HG03095 (cell line): ENCODE data around the gene CAMK2N1.
"Not testable (repeated sequence)": the region's sequence is repeated elsewhere in the genome, so short reads cannot be mapped to it uniquely, and the experiment has no call there.

Experiments
- ATAC-seq: cut with Tn5 transposase; IDR thresholded peaks from one replicate; pipeline ENCODE4 v1.9.1; 2021; ENCODE audit warnings: moderate library complexity; ENCODE audit not compliant: unreplicated experiment

CAMK2N1 gene

DNA sequence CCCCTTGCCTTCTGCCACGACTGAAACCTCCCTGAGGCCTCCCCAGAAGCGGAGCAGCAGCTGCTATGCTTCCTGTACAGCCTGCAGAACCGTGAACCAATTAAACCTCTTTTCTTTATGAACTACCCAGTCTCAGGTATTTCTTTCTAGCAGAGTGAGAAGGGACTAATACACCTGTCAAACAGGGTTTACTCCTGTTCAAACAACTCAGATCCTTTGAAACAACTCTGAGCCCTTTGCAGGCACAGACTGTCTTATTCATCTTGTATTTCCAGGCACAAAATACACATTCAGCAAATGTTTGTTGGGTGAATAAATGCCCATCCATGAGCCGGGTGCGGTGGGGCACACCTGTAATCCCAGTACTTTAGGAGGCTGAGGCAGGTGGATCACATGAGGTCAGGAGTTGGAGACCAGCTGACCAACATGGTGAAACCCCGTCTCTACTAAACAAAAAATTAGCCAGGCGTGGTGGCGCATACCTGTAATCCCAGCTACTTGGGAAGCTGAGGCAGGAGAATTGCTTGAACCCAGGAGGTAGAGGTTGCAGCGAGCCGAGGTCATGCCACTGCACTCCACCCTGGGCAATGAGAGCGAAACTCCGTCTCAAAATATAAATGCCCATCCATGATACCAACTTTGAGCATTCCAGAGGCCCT lies 10.8 kb upstream of the CAMK2N1 start:
- ATAC-seq, result not testable (repeated sequence)

DNA sequence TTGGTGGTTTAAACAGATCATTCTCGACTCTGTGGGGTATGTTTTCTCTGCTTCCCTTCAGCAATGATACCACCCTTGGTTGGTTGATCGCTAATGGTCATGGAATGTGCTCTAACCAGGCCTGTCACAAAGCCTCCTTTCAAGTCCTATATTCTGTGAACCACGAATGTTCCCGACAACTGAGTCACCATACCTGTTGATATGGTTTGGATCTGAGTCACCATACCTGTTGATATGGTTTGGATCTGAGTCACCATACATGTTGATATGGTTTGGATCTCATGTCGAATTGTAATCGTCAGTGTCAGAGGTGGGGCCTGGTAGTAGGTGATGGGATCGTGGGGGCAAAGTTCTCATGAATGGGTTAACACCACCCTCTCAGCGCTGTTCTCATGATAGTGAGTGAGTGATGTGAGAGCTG lies 10.2 kb upstream of the CAMK2N1 start:
- ATAC-seq, result no peak

DNA sequence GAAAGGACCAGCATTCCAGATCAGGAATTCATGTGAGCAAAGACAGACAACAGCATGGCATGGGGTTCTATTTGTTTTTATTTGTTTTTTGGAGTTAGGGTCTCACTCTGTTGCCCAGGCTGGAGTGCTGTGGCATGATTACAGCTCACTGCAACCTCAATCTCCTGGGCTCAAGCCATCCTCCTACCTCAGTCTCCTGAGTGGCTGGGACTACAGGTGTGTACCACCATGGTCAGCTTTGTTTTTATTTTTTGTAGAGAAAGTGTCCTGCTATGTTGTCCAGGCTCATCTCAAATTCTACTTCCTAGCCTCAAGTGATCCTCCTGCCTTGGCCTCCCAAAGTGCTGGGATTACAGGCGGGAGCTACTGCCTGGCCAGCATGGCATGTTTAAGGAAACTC lies 9.7 kb upstream of the CAMK2N1 start:
- ATAC-seq, result no peak

DNA sequence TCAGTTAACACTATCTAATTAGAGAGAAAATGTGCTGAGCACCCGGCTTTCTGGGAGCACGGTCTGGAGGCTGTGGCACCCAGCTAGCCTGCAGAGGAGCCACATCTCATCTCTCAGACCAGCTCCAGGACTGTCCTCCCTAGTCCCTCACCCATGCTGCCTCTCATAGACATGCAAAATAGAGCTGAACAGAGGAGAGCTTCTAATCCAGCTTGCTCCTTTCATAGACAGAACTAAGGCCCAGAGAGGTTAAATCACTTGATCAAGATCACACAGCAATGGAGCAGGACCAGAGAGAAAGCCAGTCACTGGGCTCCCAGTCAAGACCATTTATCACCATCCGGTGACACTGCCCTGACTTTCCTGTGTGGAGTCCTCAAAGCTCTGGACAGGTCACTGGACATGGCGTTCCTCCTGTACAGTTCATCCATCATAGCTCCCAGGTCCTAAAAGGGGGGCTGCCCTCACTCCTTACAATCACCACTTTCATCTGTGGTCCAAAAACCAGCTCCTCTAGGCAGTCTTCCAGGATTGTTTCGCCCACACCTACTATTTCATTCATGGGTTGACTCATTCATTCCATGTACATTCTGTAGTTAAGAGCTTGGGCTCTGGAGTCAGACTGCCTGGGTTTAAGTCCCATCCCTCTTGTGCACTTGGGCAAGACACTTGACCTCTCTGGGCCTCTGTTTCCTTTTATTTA lies 8.8 kb upstream of the CAMK2N1 start:
- ATAC-seq, result no peak

DNA sequence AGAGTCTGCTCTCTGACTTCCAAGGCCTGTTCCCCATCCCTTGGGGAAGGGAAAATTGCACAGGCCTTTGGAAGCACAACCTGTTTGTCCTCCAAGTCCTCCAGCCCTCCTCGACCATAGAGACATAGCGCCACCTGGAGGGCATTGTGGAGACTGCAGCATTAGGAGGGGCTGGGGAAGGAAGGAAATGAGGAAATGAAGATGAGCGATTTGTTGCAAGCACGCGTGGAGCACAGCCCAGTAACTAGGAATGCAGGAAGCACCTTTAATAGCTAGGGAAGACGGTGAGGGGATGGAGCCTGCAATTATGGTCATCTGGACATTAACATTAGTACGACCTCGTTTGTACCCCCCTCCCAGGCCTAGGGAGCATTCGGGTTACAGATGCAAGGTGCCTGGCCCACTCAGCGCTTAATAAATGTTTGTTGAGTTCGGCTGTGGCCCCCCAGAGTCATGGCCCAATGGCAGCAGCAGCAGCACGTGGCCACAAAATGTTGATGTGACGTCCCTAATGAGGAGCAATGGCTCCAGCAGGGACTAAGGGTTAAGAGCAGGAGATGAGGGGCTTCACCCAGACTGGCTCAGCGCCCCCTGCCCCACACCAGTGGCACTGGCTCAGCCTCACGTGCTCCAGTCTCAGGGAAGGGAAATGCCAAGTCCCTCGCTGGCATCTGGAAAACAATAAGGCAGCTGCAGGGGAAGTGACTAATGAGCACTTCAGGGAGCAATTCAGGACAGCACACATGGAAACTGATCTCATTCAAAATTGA lies 8.0 kb upstream of the CAMK2N1 start:
- ATAC-seq, result no peak

DNA sequence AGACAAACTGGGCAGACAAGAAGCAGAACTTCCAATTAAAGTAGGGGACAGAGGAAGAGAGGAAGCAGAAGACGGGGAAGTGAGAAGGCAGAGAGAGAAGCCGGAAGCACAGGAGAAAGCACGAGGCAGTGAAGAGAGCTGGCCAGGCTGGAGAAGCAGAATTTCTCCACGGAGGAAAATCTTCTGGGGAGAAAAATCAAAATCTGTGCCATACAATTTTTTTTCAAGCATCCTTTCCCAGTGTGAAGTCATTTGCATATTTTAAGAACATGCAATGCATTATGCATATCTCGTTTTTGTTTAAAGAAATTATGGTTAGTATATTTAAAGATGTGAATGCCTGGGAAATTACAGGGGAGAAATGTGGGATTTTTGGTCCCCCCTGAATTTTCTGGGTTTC lies 7.3 kb upstream of the CAMK2N1 start:
- no peak for ATAC-seq

DNA sequence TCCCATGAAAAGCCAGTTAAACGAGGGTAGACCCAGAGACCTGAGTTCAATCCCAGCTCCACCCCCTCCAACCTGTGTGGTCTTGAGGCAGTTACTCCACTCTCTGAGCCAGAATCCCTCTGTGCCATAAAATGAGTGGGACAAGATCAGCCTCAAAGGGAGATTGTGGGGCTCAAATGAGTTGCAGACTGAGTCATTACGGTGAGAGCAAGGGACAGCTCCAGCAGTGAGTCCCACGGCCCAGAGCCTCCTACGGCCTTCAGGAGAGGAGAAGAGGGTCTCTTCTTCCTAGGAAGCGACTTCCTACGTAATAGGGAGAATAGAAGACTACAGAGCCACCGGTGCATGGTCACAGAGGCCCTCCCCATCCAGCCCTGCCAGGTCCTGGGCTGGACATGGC lies 6.7 kb upstream of the CAMK2N1 start:
- ATAC-seq, result no peak

DNA sequence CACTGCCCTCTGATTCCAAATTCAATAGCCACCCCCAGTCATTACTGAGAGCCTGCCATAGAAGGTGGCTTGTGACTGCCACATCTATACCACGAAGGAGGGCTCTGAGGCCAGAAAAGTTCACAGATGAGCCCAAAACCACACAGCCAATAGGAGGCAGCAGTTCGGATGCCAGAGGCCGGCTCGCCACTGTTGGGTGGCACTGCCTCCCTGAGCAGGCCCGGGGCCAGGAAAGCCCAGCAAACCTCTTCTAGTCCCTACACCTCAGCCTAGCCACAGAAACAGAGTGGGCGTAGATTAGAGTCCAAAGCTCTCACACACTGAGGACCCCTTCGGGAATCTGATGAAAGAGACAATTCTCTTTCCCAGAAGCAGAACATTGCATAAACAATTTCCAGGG lies 5.9 kb upstream of the CAMK2N1 start:
- no peak for ATAC-seq

DNA sequence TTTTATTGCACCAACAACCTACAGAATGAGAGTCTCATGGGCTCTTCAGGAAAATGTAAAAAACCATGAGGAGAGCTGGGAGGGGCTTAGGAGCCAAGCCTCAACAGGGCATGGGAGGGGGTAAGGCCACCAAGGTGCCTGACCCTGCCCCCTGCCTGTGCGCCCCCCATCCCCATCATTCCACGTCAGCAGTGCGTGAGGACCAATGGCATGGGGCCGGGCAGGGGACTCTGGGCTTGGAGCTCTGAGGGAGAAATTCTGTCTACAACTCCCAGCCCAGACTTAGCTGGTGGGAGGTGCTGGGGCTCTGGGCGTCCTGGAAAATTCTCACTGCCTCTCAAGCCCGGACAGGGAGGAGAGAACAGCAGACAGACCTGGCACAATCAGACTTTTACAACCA lies 5.2 kb upstream of the CAMK2N1 start:
- ATAC-seq, result no peak

DNA sequence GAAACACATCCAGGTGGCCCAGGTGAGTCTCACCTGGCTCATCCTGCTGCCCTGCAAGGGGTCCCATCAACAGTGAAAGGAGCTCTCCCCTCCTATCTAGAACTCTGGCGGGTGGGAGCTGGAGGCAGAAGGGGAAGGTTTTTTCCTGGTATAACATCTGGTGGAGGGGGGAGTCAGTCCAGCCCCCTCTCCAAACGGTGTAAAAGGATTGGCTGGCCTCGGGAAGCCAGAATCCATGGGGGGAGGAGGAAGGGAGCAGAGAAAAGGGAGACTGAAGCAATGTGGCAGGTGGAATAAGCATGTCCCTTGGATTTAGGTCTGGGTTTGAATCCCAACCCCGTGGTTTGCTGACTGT lies 1.2 kb upstream of the CAMK2N1 start:
- no peak for ATAC-seq

DNA sequence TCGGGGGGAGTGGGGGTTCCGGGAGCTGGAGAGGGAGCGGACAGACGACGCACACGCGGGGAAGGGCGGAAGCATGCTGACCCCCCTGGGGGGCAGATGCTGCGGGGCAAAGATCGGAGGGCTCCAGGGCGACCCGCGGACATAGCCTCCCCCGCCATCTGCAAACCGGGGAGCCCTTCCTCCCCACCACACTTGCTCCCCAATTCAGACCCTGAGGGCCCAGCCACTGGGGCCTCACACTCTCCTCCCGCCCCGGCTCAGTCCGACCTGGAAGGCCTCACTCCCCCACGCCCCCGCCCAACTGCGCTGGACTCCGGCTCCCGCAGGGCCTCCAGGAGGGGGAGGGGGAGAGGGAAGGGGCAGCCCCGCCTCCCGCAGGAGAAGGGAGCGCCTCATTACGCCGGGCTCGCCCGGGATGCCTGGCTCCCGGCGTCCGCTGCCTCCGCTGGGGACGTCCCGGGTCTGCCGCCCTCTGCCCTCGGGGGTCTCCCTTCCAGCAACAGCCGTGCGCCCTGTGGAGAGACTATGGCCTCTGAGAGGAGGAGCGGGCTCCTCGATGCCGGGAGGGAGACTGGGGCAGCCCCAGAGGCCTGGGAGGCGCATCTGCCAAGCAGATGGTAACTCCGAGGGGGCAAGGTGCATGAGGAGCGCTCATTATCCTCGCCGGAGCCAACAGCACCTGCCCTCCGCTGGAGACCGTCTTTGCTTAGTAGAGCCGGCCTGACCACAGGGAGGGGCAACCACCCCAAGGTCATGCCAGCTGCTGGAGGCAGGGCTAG lies 636 bp upstream of the CAMK2N1 start:
- no peak for ATAC-seq

DNA sequence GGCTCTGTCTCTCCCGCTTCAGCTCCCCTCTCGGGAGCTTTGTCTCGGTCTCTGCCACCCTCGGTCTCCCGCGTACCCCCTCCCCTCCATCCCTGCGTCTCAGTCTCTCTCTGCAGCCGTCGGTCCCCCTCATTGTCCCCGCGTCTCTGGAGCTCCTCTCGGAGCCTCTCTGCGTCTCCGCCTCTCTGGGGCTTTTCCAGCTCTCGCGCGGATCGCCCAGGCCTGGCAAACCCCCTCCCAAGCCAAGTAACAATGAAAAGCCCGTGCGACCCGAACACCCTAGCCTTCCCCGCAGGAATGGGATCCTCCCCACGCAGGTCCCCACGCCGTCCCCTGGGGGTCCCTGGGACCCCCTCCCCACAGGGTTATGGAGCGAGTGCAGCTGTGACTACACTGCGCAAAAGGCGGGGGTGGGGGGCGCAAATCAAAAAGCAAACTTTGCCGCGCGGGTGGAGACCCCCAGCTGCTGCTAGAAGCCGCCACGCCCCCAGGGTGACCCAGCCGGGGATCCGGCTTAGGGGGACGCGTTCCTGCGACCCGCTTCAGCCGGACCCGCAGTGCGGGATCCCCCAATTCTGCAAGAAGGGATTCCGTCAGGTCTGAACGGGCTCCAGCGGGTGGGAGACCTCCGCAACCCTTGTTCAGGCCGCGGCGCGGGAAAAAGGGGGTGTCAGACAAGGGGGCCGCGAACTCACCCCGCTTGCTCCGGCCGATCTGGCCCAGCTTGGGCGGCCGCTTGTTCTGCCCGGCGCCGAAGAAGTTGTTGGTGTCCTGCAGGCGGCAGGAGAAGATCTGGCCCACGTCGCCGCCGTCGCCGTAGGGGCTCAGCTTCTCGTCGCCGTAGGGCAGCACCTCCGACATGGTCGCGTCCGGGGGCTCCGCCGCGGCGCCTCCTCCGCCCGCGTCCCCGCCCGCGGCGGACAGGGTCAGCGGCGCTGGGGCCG lies 1.2 kb downstream of the CAMK2N1 start:
- ATAC-seq, result no peak

DNA sequence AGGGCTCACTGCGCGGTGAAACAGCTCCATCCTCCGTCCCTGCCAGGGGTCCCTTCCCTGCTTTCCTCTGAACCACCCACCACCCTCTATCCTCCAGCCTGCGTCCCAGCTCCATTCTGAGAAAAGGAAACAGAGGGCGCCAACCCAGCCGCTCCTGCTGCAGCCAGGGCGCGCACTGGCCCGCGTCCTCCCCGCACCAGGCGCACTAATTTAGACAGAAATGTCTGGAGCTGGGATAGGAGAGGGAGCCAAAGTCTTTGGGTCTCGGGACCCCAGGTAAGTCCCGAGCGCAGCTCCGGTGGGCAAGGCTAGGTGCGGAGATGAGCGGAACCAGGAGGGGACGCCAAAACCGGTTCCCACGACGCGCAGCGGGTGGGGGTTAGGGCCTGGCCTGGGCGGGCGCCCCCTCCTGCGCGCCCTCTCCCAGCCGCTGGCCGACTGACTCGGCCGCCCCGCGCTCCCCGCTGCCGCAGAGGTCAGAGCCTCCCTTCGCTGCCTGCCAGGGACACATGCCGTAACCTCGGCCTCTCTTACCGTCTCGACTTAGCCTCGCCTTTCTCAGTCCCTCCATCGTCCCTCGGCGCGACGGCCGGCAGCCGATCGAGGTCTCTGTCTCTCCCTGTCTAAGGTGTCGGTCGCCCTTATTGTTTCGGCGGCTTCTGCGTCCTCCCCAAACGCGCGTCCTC lies 2.0 kb downstream of the CAMK2N1 start:
- ATAC-seq, result no peak

DNA sequence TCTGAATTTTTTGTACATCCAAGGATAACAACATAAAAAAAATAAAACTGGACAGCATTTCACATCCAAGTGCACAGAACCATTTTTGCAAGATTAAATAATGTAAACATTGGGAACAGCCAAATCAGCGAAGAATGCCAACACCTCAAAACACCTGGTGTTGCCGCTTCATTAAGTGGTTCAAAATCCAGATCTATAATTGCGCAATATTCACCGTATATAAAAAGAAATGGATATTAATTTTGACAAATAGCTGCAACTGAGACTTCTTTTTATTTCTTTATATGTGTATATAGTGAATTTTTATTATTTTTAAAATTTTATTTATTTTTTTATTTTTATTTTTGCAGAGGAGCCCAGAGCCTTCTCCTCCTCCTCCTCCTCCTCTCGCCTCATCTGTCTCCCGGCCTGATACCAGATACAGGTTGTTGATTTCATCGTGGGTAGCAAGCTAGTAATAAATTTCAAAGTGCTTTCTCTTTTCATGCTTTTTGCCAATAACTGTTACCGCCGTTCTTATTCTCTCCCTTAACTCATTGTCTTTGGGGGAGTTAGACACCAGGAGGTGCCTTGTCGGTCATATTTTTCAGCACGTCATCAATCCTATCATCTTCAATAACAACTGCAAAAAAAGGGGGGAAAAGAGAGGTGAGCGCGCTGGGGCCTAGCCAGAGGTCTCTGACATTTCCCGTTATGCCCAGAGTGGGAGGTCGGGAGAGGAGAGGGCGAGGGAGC lies 2.7 kb downstream of the CAMK2N1 start:
- ATAC-seq, result no peak

DNA sequence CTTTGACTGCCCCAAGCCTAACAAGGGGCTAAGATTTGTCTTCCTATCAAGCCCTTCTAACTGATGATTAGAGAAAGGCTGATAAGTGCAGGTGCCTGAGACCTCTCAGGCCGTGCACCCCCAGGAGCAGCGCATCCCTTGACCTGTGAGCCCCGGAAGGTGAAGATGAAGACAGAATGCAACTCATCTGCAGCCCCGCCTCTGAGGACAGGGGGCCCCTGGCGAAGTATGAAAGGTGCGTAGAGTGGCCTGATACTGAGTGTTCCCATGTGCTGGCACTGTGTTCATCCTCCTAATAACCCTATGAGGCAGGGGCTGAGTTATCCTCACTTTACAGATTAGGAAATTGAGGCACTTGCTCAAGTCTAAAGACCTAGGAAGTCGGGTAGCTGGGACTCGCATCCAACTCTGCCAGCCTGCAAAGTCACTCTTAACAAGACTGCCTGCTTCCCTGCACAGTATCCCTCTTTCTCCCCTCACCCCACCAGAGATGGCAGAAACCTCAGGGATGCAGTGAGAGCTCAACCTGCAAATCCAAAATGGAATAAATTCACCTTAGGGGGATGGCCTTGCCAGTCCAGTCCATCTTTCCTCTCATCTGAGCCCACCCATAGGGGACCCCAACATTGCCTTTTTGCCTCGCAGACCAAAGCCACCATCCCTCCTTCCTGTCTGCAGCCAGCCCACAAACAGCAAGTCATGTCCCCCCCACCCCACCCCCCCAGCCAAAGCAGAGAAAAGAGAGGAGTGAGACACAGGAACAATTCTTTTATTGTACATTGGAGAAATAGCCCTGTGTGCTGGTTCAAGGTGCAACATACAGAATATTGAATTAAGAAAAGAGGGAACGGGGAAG lies 4.1 kb downstream of the CAMK2N1 start:
- no peak for ATAC-seq

DNA sequence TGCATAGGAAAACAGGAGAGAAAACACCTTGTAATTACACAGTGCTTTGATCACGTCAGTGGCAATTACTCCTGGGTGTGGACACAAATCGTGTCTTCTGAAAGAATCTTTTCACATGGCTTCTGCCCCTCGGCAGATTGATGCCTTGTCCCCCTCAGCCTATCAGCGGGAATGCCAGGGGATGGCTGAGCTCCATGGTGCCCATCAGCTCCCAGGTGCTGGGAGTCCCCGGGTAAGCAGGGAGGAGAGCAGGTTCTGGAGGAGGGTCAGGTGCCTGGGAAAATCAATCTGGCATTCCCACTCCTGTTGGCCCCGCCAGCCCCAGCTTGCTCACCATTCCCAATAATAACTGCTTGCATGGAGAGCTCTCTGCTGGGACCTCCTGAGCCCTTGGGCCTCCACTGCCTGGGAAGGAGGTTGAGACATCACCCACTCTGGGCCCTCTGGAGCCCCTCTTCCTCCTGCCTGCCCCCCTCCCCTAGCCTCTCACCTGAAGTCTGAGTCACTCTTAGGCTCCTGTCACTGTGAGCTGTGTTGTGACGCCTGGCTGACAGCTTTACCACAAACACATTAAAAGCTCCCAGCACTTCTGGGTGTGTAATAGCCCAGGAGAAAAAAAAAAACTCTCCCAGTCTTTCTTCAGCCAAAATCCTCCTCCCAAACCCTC lies 4.9 kb downstream of the CAMK2N1 start:
- ATAC-seq, result no peak

DNA sequence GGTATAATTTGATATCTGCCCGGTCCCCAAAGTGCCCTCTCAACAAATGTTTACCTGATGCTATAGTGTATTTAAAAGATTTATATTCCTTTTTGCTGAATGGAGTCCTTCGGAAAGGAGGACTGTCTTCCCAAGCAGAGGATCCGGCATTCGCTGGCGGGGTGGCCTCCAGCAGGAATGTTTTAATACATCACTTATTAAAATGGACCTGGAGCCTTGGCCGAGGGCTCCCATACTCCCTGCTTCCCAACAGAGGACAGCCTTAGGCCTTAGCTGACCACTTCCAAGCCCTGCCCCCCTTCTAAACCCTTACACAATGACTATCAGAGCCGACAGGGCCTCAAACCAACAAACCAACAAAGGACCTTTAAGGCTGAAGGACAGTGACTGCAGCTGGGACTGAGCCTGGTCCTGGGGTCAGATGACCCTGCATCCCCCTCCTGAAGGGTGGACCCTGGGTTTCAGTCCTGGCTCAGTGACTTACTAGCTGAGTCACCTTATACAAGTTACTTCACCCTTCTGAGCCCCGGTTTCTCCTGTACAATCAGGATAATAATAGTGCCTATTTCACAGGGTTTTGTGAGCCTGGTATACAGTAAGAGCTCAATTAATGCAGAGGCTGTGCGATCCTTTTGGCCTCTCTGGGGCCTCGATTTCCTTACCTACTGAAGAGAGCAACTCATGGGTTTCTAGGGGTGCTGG lies 5.6 kb downstream of the CAMK2N1 start:
- ATAC-seq, result no peak
